Body of pancreas (tissue), 4 donors: ENCODE measurements around the gene PRPH2.

Experiments used
- POLR2A ChIP-seq, 3 donors: fragments of 450-650 bp; IDR thresholded peaks; one replicate each; pipeline ENCODE4 v1.6.1; 2016; ENCODE audit warnings: antibody characterized with exemption in 3 of 3, mild to moderate bottlenecking in 2 of 3
- TF ChIP-seq, protein P1 (sequence below), 7 experiments: fragments of 450-650 bp in 4 of 7; fragments of 200-600 bp in 3 of 7; sonication (generic) in 3 of 7; IDR thresholded peaks; one replicate each; pipeline ENCODE4 v1.5.1; 2016 to 2019; ENCODE audit warnings: antibody characterized with exemption in 7 of 7

DNA sequence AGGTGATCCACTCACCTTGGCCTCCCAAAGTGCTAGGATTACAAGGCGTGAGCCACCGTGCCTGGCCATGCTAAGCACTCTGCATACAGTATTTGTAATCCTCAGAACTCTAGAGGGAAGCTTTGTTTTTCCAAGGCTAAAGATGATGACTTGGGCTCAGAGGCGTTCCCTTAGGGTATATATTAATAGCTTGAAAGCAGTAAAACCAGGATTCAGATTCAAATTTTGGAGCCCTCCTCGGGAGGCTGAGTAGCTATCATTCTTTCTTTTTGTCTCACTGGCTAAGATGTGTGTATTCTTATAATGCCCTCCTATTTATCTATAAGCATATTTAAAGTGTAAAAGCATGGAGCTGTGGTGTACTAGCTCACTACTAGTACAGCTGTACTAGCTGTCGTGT, 68.5 kb downstream of the PRPH2 start:
- TF ChIP-seq, protein P1, sequence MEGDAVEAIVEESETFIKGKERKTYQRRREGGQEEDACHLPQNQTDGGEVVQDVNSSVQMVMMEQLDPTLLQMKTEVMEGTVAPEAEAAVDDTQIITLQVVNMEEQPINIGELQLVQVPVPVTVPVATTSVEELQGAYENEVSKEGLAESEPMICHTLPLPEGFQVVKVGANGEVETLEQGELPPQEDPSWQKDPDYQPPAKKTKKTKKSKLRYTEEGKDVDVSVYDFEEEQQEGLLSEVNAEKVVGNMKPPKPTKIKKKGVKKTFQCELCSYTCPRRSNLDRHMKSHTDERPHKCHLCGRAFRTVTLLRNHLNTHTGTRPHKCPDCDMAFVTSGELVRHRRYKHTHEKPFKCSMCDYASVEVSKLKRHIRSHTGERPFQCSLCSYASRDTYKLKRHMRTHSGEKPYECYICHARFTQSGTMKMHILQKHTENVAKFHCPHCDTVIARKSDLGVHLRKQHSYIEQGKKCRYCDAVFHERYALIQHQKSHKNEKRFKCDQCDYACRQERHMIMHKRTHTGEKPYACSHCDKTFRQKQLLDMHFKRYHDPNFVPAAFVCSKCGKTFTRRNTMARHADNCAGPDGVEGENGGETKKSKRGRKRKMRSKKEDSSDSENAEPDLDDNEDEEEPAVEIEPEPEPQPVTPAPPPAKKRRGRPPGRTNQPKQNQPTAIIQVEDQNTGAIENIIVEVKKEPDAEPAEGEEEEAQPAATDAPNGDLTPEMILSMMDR (IDR thresholded peaks at IDR 0.05): no peak
- no peak for TF ChIP-seq POLR2A (IDR thresholded peaks at IDR 0.05)
